ENCODE results near the gene GALK2.
"Not testable (repeated sequence)": the region's sequence is repeated elsewhere in the genome, so short reads cannot be mapped to it uniquely, and the experiment has no call there.

GALK2 gene

DNA sequence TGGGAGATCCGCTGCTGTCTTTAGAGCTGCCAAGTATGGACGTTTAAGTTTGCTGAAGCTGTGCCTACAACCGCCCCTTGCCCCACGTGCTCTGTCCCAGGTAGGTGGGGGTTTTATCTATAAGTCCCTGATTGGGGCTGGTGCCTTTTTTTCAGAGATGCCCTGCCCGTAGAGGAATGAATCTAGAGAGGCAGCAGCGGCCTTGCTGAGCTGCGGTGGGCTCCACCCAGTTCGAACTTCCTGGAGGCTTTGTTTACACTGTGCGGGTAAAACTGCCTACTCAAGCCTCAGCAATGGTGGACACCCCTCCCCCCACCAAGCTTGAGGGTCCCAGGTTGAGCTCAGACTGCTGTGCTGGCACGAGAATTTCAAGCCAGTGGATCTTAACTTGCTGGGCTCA lies 169.6 kb downstream of the GALK2 start:
- no peak for DNase-seq (ENCODE audit: low read depth in 3 of 3)

DNA sequence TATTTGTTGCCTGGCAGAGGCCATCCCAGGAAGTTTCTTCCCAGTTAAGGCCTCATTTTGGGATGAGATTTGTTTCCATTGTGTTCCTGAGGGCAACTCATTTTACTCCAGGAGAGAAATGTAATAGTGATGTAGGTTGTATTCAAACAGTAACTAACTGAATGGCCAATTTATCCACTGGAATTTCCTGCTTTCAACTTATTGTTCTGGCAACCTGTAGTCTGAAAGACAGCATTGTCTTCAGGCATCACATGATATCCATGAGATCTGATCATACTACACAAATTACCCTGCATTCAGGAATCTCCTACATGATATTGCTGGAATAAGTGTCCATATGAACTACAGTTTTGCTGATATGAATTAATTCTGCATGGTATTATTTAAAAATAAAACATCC lies 173.5 kb downstream of the GALK2 start:
- no peak for DNase-seq (ENCODE audit: low read depth in 3 of 3)

DNA sequence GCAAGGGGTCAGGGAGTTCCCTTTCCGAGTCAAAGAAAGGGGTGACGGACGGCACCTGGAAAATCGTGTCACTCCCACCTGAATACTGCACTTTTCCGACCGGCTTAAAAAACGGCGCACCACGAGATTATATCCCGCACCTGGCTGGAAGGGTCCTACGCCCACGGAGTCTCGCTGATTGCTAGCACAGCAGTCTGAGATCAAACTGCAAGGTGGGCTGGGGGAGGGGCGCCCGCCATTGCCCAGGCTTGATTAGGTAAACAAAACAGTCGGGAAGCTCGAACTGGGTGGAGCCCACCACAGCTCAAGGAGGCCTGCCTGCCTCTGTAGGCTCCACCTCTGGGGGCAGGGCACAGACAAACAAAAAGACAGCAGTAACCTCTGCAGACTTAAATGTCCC lies 184.4 kb downstream of the GALK2 start:
- DNase-seq (ENCODE audit: low read depth in 3 of 3): not testable (repeated sequence)

DNA sequence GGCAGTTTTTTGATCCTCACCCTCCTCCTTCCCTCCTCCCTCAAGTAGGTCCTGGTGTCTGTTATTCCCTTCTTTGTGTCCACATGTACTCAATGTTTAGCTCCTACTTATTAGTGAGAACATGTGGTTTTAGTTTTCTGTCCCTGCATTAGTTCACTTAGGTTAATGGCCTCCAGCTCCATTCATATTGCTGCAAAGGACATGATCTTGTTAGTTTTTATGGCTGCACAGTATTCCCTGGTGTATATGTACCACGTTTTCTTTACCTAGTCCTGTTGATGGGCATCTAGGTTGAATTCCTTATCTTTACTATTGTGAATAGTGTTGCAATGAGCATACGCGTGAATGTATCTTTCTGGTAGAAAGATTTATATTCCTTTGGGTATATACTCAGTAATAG lies 191.3 kb downstream of the GALK2 start:
- no peak for DNase-seq (ENCODE audit: low read depth in 3 of 3)

DNA sequence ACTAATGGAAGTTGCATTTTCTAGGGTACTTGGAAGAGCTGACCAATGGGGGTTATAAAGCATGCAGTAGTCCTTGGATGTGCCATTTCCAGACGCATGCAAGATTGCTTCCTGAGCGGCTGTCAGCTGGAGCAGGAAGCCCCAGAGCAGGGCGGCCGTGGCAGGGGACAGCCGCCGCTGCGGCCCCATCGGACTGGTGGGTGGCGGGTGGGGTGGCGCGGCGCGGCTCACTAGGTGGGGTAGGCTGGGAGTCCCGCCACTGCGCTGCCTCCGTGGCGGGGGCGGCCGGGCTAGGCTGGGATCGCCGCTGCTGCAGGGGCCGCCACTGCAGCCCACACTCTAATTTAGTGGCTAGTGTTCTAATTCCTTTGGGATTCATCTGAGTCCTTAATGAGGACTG lies 196.4 kb downstream of the GALK2 start:
- no peak for DNase-seq (ENCODE audit: low read depth in 3 of 3)

DNA sequence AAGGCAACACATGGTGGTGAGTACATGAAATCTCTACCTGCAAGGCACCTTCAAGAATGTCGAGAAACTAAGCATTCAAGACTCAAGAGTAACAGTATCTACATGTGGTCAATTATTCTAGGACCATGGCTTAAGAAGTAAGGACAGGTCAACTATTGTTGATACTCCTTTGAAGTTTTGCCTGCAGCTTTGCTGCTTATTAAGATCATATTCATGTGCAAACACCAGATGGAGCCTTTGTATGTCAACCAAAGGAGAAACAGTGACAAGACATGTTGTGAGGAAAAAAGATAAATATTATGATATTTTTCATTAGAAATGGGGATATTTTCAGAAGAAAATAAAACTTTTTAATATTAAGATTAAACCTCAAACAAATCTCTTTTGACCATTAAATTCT lies 200.7 kb downstream of the GALK2 start:
- DNase-seq (ENCODE audit: low read depth in 3 of 3): no peak

DNA sequence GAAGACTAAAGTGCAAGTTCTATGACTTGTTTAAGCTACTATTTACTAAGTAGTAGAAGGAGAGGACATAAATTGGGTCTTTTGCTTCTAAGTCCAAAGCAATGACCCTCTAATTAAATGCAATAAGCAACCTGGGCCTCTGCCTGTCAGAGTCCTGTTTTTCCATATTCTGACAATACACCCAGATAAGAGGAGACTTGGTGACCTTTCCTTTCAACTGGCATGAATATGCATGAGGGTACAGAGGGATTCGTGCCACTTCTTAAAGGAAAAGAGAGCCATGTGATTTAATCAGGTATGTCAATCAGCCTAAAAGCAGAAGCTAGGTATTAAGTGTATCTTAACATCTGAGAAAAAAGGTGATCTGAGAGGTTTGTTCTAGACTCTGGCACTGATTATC lies 202.3 kb downstream of the GALK2 start:
- no peak for DNase-seq (ENCODE audit: low read depth in 3 of 3)

DNA sequence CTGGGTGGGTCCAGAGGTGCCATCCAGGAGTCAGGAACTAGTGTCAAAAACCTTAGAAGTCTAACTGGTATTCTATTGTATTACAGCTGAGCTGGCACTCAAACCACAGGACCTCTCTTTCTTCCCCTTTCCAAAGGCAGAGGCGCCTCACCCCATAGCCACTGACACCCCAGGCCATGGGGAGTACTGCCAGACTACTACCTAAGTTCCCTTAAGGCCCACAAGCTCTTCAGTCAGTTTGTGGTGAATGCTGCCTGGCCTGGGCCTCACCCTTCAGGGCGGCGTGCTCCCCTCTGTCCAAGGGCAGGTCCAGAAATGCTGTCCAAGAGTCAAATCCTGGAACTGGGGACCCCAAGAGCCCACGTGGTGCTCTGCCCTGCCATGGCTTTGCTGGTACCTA lies 209.9 kb downstream of the GALK2 start:
- DNase-seq (ENCODE audit: low read depth in 3 of 3): no peak

DNA sequence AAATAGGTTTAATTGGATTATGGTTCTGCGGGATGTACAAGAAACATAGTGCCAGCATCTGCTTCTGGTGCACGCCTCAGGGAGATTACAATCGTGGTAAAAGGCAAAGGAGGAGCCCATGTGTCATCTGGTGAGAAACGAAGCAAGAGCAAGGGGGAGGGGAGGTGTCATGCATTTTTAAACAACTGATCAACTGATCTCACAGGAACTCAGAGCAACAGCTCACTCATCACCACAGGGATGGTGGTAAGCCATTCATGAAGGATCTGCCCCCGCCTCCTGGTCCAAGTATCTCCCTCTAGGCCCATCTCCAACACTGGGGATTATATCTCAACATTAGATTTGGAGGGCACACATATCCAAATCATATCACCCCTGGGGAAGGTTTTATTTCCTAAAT lies 210.9 kb downstream of the GALK2 start:
- no peak for DNase-seq (ENCODE audit: low read depth in 3 of 3)

Measured in stimulated activated CD4-positive, alpha-beta T cell treated with anti-CD3 and anti-CD28 coated beads, TNF-alpha, amount 100 ng/mL, for 48 hours (primary cell).